Measurements from ENCODE around the gene FGF14.

The FGF14 gene

GRCh38 chr13:102361113-102361512 lies 40.7 kb downstream of the FGF14 start:
- no peak for DNase-seq

GRCh38 chr13:102359264-102359663 lies 42.6 kb downstream of the FGF14 start:
- no peak for DNase-seq

- DNase-seq: no peak
These were observed 46.6 kb downstream of the FGF14 start for GRCh38 chr13:102355251-102355650.

- DNase-seq: no peak
These were observed 47.8 kb downstream of the FGF14 start for GRCh38 chr13:102354011-102354410.

- DNase-seq: no peak
These were observed 50.3 kb downstream of the FGF14 start for GRCh38 chr13:102351521-102351920.

- DNase-seq: no peak
These were observed 54.4 kb downstream of the FGF14 start for GRCh38 chr13:102347490-102347889.

- DNase-seq: no peak
These were observed 55.1 kb downstream of the FGF14 start for GRCh38 chr13:102346769-102347168.

GRCh38 chr13:102344410-102344809 lies 57.4 kb downstream of the FGF14 start:
- no peak for DNase-seq

- DNase-seq: no peak
These were observed 68.3 kb downstream of the FGF14 start for GRCh38 chr13:102333320-102334198.

- DNase-seq: no peak
These were observed 72.9 kb downstream of the FGF14 start for GRCh38 chr13:102328909-102329308.

- no peak for DNase-seq
These were observed 74.7 kb downstream of the FGF14 start for GRCh38 chr13:102327119-102327617.

- no peak for DNase-seq
These were observed 75.3 kb downstream of the FGF14 start for GRCh38 chr13:102326381-102327118.

- DNase-seq: no peak
These were observed 76.5 kb downstream of the FGF14 start for GRCh38 chr13:102325321-102325720.

GRCh38 chr13:102323505-102323904 lies 78.3 kb downstream of the FGF14 start:
- DNase-seq: no peak

- DNase-seq: no peak
These were observed 78.8 kb downstream of the FGF14 start for GRCh38 chr13:102323012-102323411.

- DNase-seq: no peak
These were observed 79.6 kb downstream of the FGF14 start for GRCh38 chr13:102322211-102322610.

GRCh38 chr13:102318233-102318632 lies 83.6 kb downstream of the FGF14 start:
- DNase-seq: no peak

GRCh38 chr13:102317593-102317992 lies 84.3 kb downstream of the FGF14 start:
- DNase-seq: no peak

- DNase-seq: no peak
These were observed 85.1 kb downstream of the FGF14 start for GRCh38 chr13:102316732-102317131.

GRCh38 chr13:102312841-102313240 lies 89.0 kb downstream of the FGF14 start:
- no peak for DNase-seq

GRCh38 chr13:102311901-102312300 lies 89.9 kb downstream of the FGF14 start:
- no peak for DNase-seq

- DNase-seq: no peak
These were observed 90.4 kb downstream of the FGF14 start for GRCh38 chr13:102311419-102311796.

GRCh38 chr13:102310691-102311418 lies 91.0 kb downstream of the FGF14 start:
- DNase-seq: no peak

Data from NCI-H524 treated with DMSO at 0.1 percent for 48 hours (cell line).